Neuronal stem cell (in vitro differentiated cells): ENCODE results near the gene SLC35A4.
A peak's percentile ranks its signal among the peaks of the same experiment; 100 is the strongest.

Source experiments
- DNase-seq: peaks from one replicate; pipeline ENCODE4 v3.0.0-alpha.2; 2013; ENCODE audit warnings: low spot score
- H2AFZ ChIP-seq: one replicate; pipeline ENCODE4 v1.6.1; 2013; ENCODE audit warnings: mild to moderate bottlenecking, low read length, inconsistent platforms
- H2AK5ac ChIP-seq: 2 replicates; pipeline ENCODE4 v1.6.1; 2013; ENCODE audit warnings: low read depth, mild to moderate bottlenecking, inconsistent platforms, low read length, moderate library complexity, mixed read lengths
- H2BK120ac ChIP-seq: 2 replicates; pipeline ENCODE4 v1.6.1; 2013; ENCODE audit warnings: low read depth, mild to moderate bottlenecking, inconsistent platforms, low read length, moderate library complexity, mixed read lengths
- H2BK12ac ChIP-seq: one replicate; pipeline ENCODE4 v1.6.1; 2013; ENCODE audit warnings: low read length, inconsistent platforms
- H2BK15ac ChIP-seq: 2 replicates; pipeline ENCODE4 v1.6.1; 2013; ENCODE audit warnings: mild to moderate bottlenecking, low read length, inconsistent platforms, mixed read lengths
- H2BK5ac ChIP-seq: one replicate; pipeline ENCODE4 v1.6.1; 2013; ENCODE audit warnings: inconsistent platforms, mild to moderate bottlenecking, low read length, moderate library complexity
- H3K14ac ChIP-seq: one replicate; pipeline ENCODE4 v1.6.1; 2013; ENCODE audit warnings: low read length, inconsistent platforms
- H3K18ac ChIP-seq: 2 replicates; pipeline ENCODE4 v1.6.1; 2013; ENCODE audit warnings: low read length, inconsistent platforms
- H3K23ac ChIP-seq: 2 replicates; pipeline ENCODE4 v1.6.1; 2013; ENCODE audit warnings: low read depth, mild to moderate bottlenecking, mixed read lengths, low read length, inconsistent platforms; ENCODE audit not compliant: poor library complexity
- H3K27ac ChIP-seq: replicated peaks from 3 replicates; pipeline ENCODE4 v1.5.1; 2013; ENCODE audit warnings: low read length, inconsistent platforms
- H3K27me3 ChIP-seq, 3 experiments: 2 replicates each; pipeline ENCODE4 v1.6.1; 2013; ENCODE audit warnings: low read length in 3 of 3, mild to moderate bottlenecking in 2 of 3, inconsistent platforms in 1 of 3, low read depth in 1 of 3, mixed read lengths in 1 of 3, moderate library complexity in 1 of 3; ENCODE audit not compliant: control insufficient read depth in 3 of 3, insufficient read depth in 3 of 3
- H3K36me3 ChIP-seq, 2 donors: replicated peaks in 1 of 2; 2 replicates each; pipeline ENCODE4 v1.6.1; 2013; ENCODE audit warnings: low read length in 2 of 2; ENCODE audit not compliant: control insufficient read depth in 2 of 2, insufficient read depth in 2 of 2
- H3K4ac ChIP-seq: 2 replicates; pipeline ENCODE4 v1.6.1; 2013; ENCODE audit warnings: inconsistent platforms, mild to moderate bottlenecking, low read length, moderate library complexity
- H3K4me1 ChIP-seq, 2 donors: 1 replicate in 1 of 2; 2 replicates in 1 of 2; pipeline ENCODE4 v1.6.1; 2013; ENCODE audit warnings: low read length in 2 of 2, low read depth in 1 of 2; ENCODE audit not compliant: control insufficient read depth in 2 of 2, insufficient read depth in 1 of 2
- H3K4me2 ChIP-seq: one replicate; pipeline ENCODE4 v1.6.1; 2013; ENCODE audit warnings: mild to moderate bottlenecking, low read length, inconsistent platforms; ENCODE audit not compliant: insufficient read depth, poor library complexity, severe bottlenecking
- H3K4me3 ChIP-seq, 2 donors: 2 replicates each; pipeline ENCODE4 v1.5.1; 2013; ENCODE audit warnings: low read length in 2 of 2, mild to moderate bottlenecking in 2 of 2, inconsistent platforms in 1 of 2, moderate library complexity in 1 of 2
- H3K79me1 ChIP-seq: one replicate; pipeline ENCODE4 v1.6.1; 2013; ENCODE audit warnings: low read depth, mild to moderate bottlenecking, inconsistent platforms, low read length, moderate library complexity
- H3K9ac ChIP-seq: one replicate; pipeline ENCODE4 v1.6.1; 2013; ENCODE audit warnings: mild to moderate bottlenecking, low read depth, low read length, inconsistent platforms; ENCODE audit not compliant: poor library complexity
- H3K9me3 ChIP-seq, 2 donors: replicated peaks in 1 of 2; 2 replicates each; pipeline versions ENCODE3 to v1.6.1; 2013; ENCODE audit warnings: low read length in 2 of 2, mild to moderate bottlenecking in 2 of 2, inconsistent platforms in 1 of 2, low read depth in 1 of 2, mixed read lengths in 1 of 2, moderate library complexity in 1 of 2; ENCODE audit not compliant: control insufficient read depth in 2 of 2, insufficient read depth in 1 of 2
- H4K8ac ChIP-seq: one replicate; pipeline ENCODE4 v1.6.1; 2013; ENCODE audit warnings: low read depth, mild to moderate bottlenecking, inconsistent platforms, low read length, moderate library complexity
- H4K91ac ChIP-seq: one replicate; pipeline ENCODE4 v1.6.1; 2013; ENCODE audit warnings: low read length, low read depth, mild to moderate bottlenecking, inconsistent platforms; ENCODE audit not compliant: poor library complexity
- WGBS, 2 donors: extraction: QIAGEN DNeasy Blood & Tissue Kit; methylation state at CpG; one replicate each; pipeline ENCODE4 v1.1.7; 2013; ENCODE audit warnings: missing lambda C conversion rate in 2 of 2, mixed read lengths in 1 of 2; ENCODE audit not compliant: insufficient read length in 2 of 2, insufficient replicate concordance in 1 of 2; ENCODE audit errors: extremely low coverage in 2 of 2; 5-methylcytosine and 5-hydroxymethylcytosine counted together

SLC35A4 gene

GRCh38 chr5:140605879-140606278 is 41.3 kb downstream of the SLC35A4 start:
- no peaks in the 10 kb centered on the region for H3K4me1 ChIP-seq
- no peak overlapping the region for H2AFZ ChIP-seq
- H3K9me3 ChIP-seq = peaks cover 2 to 10% of the 10 kb centered on the region in 2 donors
- WGBS, 2 donors = no CpG with 5 or more reads among the region's 3 CpGs
- DNase-seq = no peak
- H3K79me1 ChIP-seq = no peaks in the 10 kb centered on the region
- H4K8ac ChIP-seq = no peak overlapping the region
- H2BK12ac ChIP-seq = no peak overlapping the region
- H3K18ac ChIP-seq = no peak overlapping the region
- no peak overlapping the region for H3K9ac ChIP-seq
- no peak overlapping the region for H3K4me2 ChIP-seq
- H2BK15ac ChIP-seq = no peak overlapping the region
- no peak overlapping the region for H3K4me3 ChIP-seq
- no peak overlapping the region for H4K91ac ChIP-seq
- H2BK120ac ChIP-seq = no peak overlapping the region
- H2AK5ac ChIP-seq = no peak overlapping the region
- no peak overlapping the region for H3K4ac ChIP-seq
- no peak overlapping the region for H3K27ac ChIP-seq
- peaks cover 0 to 3% (median 0%) of the 10 kb centered on the region in 3 experiments for H3K27me3 ChIP-seq
- no peak overlapping the region for H3K23ac ChIP-seq
- no peak overlapping the region for H2BK5ac ChIP-seq
- H3K36me3 ChIP-seq = no peaks in the 10 kb centered on the region
- no peak overlapping the region for H3K14ac ChIP-seq

DNA sequence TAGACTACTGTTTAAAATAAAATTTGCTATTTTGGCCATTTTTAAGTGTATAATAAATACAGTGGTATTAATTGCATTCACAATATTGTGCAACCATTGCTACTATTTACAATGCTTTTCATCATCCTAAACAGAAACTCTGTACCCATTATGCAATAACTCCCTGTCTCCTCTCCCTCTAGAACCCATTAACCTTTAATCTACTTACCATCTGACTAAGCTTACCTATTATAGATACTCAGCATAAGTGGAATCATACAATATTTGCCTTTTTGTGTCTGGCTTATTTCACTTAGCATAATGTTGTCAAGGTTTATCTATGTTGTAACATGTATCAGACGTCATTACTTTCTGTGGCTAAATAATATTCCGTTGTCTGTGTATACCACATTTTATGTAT is 42.4 kb downstream of the SLC35A4 start:
- Histone ChIP-seq H3K9me3 (peaks cover 5 to 10% of the 10 kb centered on the region in 2 donors), H2BK15ac (no peak overlapping the region), H2BK5ac (no peak overlapping the region), H3K14ac (no peak overlapping the region), H3K4me2 (no peak overlapping the region), H3K79me1 (no peaks in the 10 kb centered on the region), H3K23ac (no peak overlapping the region), H3K27me3 (no peaks in the 10 kb centered on the region), H2BK12ac (no peak overlapping the region), H2BK120ac (no peak overlapping the region), H3K27ac (no peak overlapping the region), H3K36me3 (no peaks in the 10 kb centered on the region), H4K91ac (no peak overlapping the region), H3K4me1 (peaks cover 0 to 3% of the 10 kb centered on the region in 2 donors), H3K4ac (no peak overlapping the region), H3K9ac (no peak overlapping the region), H3K18ac (no peak overlapping the region), H2AK5ac (no peak overlapping the region), H2AFZ (no peak overlapping the region), H4K8ac (no peak overlapping the region), H3K4me3 (no peak overlapping the region)
- no CpG with 5 or more reads among the region's 2 CpGs for WGBS, 2 donors
- DNase-seq = no peak

DNA sequence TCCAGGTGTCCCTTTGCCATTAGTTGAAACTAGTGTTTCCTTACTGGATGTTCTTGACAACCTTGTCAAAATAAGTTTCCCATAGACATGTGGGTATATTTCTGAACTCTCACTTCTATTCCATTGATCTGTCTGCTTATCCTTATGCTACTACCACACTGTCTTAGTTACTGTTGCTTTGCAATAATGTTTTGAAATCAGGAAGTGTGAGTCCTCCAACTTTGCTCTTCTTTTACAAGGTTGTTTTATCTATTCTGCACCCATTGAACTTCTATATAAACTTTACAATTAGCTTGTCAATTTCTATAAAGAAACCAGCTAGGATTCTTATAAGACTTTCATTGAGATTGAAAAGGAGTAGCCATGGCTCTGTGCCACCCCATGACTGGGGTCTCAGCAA is 44.1 kb downstream of the SLC35A4 start:
- H3K14ac ChIP-seq = no peak overlapping the region
- H2AFZ ChIP-seq = no peak overlapping the region
- H2AK5ac ChIP-seq = no peak overlapping the region
- no peaks in the 10 kb centered on the region for H3K27me3 ChIP-seq
- H3K36me3 ChIP-seq = no peaks in the 10 kb centered on the region
- no peak overlapping the region for H2BK5ac ChIP-seq
- peaks cover 0 to 3% of the 10 kb centered on the region in 2 donors for H3K4me1 ChIP-seq
- H2BK15ac ChIP-seq = no peak overlapping the region
- H3K27ac ChIP-seq = no peak overlapping the region
- H2BK120ac ChIP-seq = no peak overlapping the region
- no peak for DNase-seq
- no peak overlapping the region for H3K9ac ChIP-seq
- H4K8ac ChIP-seq = no peak overlapping the region
- H3K23ac ChIP-seq = no peak overlapping the region
- no peak overlapping the region for H3K4ac ChIP-seq
- no peaks in the 10 kb centered on the region for H3K79me1 ChIP-seq
- no peak overlapping the region for H4K91ac ChIP-seq
- no peak overlapping the region for H3K4me2 ChIP-seq
- H3K18ac ChIP-seq = no peak overlapping the region
- H3K4me3 ChIP-seq = no peak overlapping the region
- H3K9me3 ChIP-seq = peaks cover 3 to 10% of the 10 kb centered on the region in 2 donors
- H2BK12ac ChIP-seq = no peak overlapping the region

- no peak overlapping the region for H3K27ac ChIP-seq
- no peak overlapping the region for H3K23ac ChIP-seq
- H2BK15ac ChIP-seq = no peak overlapping the region
- H3K4me3 ChIP-seq = peak overlapping the region in 1 of 2 donors; percentile 11
- no peak overlapping the region for H2BK120ac ChIP-seq
- H3K9me3 ChIP-seq = peaks cover 3 to 10% of the 10 kb centered on the region in 2 donors
- no peak overlapping the region for H4K91ac ChIP-seq
- H4K8ac ChIP-seq = no peak overlapping the region
- no peak overlapping the region for H3K4me2 ChIP-seq
- no peak for DNase-seq
- no peaks in the 10 kb centered on the region for H3K36me3 ChIP-seq
- H2BK12ac ChIP-seq = no peak overlapping the region
- H3K27me3 ChIP-seq = no peaks in the 10 kb centered on the region
- no peak overlapping the region for H2BK5ac ChIP-seq
- H3K4ac ChIP-seq = no peak overlapping the region
- H3K18ac ChIP-seq = no peak overlapping the region
- peaks cover 0 to 3% of the 10 kb centered on the region in 2 donors for H3K4me1 ChIP-seq
- H2AK5ac ChIP-seq = no peak overlapping the region
- no CpG with 5 or more reads among the region's 4 CpGs for WGBS, 2 donors
- no peak overlapping the region for H3K14ac ChIP-seq
- H3K9ac ChIP-seq = no peak overlapping the region
- H2AFZ ChIP-seq = no peak overlapping the region
- no peaks in the 10 kb centered on the region for H3K79me1 ChIP-seq
Observed at GRCh38 chr5:140609126-140609525, 44.5 kb downstream of the SLC35A4 start.
